ENCODE measurements around the gene CSK.

DNA sequence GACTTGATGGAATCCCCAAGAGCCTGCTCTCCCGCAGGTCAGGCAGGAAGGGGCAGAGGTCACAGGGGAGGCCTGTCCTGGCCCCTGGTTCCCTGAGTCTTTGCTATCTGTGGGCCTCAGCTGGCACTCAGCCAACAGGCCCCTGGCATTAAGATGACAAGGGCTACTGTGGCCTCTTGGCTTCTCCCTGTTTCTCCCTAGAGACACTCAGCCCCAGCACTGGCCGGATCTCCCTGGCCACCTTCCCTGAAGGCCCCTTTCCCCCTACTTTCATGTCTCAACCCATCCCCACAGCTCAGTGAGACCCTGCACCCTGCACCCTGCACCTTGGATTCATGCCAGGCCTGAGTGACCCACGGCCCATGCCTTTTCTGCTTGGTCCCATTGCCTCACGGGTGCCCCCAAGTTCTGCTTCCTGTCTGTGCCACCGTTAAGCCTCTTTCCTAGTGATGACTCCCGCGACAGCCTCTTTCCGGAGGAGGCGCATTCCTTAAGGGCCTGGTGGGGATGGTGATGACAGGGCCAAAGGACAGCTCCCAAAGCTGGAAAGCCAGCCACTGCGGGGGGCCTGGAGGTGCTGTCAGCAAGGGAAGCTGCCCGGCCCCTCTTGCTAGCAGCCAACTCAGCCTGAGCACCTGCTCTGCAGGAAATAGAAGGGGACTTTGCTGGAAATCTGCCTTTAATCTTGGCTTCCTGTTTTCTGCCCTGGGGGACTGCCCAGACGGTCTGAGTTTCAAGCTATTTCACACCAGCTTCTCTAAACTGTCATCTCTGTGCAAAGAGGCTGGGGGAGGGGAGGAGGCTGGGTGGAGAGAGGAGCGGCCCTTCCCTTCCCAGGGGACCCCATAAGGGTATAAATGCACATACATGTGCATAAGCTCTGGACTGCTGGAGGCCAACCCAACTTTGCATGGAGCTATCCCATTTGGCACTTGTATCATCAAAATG, 4.8 kb upstream of the CSK start:
- no peak for TF ChIP-seq EP300 (IDR thresholded peaks at IDR 0.05; ENCODE audit: borderline replicate concordance)
- TF ChIP-seq, protein P1, sequence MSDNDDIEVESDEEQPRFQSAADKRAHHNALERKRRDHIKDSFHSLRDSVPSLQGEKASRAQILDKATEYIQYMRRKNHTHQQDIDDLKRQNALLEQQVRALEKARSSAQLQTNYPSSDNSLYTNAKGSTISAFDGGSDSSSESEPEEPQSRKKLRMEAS (IDR thresholded peaks at IDR 0.05): no peak
- TF ChIP-seq CEBPB (IDR thresholded peaks at IDR 0.05): no peak
- TF ChIP-seq TAF1 (IDR thresholded peaks at IDR 0.05; ENCODE audit: low read depth): no peak
- TF ChIP-seq, protein P2, sequence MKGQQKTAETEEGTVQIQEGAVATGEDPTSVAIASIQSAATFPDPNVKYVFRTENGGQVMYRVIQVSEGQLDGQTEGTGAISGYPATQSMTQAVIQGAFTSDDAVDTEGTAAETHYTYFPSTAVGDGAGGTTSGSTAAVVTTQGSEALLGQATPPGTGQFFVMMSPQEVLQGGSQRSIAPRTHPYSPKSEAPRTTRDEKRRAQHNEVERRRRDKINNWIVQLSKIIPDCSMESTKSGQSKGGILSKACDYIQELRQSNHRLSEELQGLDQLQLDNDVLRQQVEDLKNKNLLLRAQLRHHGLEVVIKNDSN (IDR thresholded peaks at IDR 0.05): no peak
- TF ChIP-seq FOXM1 (IDR thresholded peaks at IDR 0.05; ENCODE audit: borderline replicate concordance, low read depth): no peak
